HG03571 (cell line): ENCODE data around the gene SMARCD1.

Experiments used
- ATAC-seq: cut with Tn5 transposase; IDR thresholded peaks from one replicate; pipeline ENCODE4 v1.9.1; 2021; ENCODE audit not compliant: unreplicated experiment

The SMARCD1 gene

DNA sequence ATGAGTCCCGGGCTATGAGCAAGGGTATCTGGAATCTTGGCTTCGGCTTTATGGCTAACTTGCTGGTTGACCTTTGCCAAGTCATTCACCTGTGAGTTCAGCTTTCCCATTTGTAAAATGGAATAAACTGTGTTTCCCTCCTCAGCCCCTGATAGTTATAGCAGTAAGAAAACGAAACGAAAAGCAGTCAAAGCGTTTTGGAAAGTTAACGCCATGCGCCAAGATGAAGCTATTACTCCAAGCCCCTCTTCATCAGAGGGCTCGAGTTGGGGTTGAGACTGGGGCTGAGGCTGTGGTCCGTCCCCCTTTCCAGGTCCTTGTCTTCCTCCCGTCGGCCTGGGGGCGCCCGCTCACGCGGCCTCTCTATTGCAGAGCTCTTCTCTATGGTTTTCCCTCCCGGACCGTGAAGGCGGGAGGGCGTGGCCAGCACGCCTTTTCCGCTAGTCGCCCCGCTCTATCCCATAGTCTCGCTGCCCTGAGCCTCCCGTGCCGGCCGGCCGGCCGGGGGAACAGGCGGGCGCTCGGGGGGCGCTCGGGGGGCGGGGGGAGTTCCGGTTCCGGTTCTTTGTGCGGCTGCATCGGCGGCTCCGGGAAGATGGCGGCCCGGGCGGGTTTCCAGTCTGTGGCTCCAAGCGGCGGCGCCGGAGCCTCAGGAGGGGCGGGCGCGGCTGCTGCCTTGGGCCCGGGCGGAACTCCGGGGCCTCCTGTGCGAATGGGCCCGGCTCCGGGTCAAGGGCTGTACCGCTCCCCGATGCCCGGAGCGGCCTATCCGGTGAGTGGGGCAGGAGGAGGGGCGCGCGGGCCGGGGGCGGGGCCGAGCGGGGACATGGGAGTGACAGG, at the start of gene SMARCD1:
SMARCD1 (plus strand) TSS at position 568 of the 840 bp plus-strand sequence; CDS start at position 596, 28 bp downstream.
- ATAC-seq: peak; percentile 79

DNA sequence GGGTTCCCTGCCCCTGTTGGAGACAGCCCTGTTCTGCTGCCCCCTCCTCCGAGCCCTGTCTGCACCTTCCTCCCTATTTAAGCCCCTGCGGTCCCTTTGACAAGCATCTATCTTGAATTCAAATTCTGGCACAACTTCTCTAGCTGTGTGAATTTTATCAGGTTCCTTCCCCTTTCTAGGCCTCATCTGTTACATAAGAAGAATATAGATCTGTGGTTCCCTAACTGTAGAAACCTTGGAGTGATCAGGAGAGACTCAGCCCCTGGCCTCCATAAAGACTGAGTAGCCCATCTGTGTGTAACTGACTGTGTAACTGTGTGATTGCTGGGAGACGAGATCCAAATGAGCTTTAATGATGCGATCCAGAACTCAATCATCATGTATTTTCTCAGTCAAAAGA, 46.8 kb upstream of the SMARCD1 start:
- ATAC-seq: no peak

DNA sequence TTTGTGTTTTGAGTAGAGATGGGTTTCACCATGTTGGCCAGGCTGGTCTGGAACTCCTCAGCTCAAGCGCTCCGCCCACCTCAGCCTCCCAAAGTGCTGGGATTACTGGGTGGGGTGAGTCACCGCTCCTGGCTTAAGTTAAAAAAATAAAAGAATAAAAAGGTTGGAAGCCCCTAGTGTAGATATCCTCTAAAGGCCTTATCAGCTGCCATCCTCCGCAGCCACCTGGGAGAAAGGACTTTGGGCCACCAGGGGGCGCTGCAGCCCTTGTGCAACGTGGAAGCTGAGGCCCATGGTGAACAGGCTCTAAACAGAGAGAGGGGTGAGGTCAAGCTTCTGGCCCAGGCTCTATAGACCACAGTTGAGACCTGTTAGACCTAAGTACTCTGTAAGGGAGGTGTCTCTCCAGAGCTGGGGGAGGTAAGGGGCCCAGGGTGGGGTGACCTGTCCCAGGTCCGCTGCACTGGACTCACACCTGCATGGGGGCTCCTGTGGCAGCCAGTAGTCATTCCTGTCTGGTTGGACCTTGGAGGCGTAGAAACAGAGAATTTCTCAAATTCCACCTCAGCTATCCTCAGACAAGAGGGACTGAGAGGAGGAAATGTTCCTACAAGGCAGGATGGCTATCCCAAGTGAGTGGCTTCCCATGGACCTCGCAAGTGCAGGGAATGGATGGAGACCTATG, 45.8 kb upstream of the SMARCD1 start:
- ATAC-seq: no peak

DNA sequence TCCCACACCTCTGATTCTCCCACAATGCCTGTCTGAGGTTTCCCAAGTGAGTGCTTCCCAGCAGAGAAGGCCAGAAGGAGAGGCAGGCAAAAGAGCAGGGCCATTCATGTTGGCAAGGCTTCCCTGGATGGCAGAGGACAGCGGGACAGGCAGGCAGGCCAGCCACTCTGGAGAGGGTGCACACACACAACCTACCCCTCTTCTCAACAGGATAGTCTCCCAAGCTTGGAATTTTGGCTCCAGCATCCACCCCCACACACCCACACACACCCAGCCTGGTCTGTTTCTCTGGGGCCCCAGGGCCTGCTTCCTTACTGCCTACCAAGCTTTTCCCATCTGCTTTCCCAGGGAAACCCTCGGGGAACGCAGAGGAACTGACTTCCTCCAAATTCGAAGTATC, 44.5 kb upstream of the SMARCD1 start:
- ATAC-seq: no peak

DNA sequence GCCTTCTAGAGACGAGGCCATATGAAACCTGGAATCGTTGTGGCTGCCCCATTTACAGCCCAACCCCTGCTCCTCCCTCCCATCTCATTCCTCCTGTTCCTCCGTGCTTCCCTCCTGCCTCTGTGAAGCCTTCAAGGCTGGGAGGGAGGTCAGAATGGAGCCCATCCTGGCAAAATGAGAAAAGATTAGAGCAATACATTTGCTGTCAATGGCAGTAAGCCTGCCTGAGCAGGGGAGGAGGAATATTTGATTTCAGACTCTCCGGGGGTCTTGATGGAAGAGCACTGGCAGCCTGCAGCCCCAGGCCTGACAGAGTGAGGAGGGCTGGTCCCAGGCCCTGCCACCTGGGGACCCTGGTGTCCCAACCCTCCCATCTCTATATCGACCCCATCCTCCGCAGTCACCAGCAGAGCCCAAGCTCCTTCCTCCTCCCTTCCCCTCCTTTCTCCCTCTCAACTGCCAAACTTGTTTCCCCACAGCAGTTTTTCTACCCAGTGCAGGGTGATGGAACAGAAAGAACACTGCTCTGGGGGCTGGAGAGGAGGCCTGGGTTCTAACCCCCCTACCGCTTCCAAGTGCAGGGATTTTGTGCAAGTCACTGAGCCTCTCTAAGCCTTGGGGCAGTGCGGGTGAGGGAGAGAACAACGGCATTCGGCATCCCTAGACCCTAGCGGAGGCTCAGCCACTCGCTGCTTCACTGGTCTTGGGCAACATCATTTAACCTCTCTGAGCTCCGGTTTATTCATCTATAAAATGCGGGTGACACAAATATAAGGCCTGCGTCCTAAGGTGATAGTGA, 43.9 kb upstream of the SMARCD1 start:
- ATAC-seq: no peak

DNA sequence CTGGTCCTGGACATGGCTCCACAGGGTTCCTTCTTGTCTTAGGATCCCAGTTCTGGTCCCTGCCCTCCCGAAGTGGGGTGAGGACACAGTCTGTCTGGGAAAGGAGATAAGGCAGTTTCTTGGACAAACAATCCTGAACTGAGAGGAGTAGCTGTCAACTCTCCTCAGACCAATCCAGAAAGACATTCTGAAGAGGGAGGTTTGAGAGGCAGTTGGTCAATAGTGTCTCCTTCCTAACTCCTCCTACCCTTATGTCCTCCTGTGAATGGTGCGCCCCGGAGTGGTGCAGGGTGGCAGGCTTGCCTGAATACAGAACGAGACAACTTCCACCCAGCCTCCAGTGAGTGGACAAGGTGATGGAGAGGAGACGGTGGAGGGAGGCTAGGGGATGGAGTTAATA, 43.2 kb upstream of the SMARCD1 start:
- no peak for ATAC-seq

DNA sequence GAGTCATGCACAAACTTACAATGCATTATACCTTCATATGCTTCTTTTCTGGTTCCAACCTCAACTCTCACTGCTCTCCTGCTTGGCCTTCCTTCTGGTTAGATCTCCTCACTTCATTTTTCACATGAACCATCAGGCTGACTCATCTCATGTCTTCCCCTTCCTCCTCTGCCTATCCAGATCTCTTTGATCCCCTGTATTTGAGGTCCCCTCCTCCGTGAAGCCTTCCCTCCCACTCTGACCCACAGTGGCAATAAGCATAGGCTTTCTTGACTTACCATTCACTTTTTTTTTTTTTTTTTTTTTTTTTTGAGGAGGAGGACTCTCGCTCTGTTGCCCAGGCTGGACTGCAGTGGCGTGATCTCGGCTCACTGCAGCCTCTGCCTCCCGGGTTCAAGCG, 42.4 kb upstream of the SMARCD1 start:
- no peak for ATAC-seq

DNA sequence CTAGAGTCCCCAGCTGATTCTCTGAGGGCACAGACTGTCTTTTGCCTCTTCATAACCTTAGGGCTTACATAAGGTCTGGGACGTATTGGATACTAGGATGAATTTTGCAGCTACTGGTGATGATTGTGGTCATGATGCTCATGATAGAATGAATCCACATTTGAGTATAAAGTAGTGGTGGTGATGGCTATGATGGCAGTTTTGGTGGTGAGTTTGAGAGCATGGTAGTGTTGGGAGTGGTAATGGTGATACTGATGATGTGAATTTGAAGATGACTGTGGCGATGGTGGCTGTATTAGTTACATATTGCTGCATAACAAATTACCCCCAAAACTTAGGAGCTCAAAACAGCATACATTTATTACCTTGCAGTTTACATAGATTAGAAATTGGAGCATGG, 41.8 kb upstream of the SMARCD1 start:
- no peak for ATAC-seq

DNA sequence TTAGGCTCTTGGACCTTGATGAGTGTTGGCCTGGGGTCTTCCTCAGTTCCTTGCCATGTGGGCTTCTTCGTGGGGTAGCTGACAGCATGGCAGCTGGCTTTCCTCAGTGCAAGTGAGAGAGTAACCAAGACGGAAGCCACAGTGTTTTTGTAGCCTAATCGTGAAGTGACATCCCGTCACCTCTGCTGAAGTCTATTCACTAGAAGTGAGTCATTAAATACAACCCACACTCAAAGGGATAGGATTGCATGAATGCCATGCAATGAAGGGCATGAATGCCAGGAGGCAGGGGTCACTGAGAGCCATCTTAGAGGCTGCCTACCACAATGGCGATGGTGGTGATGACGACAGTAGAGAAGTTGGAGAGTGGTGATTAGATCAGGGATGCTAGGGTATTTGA, 41.3 kb upstream of the SMARCD1 start:
- no peak for ATAC-seq

DNA sequence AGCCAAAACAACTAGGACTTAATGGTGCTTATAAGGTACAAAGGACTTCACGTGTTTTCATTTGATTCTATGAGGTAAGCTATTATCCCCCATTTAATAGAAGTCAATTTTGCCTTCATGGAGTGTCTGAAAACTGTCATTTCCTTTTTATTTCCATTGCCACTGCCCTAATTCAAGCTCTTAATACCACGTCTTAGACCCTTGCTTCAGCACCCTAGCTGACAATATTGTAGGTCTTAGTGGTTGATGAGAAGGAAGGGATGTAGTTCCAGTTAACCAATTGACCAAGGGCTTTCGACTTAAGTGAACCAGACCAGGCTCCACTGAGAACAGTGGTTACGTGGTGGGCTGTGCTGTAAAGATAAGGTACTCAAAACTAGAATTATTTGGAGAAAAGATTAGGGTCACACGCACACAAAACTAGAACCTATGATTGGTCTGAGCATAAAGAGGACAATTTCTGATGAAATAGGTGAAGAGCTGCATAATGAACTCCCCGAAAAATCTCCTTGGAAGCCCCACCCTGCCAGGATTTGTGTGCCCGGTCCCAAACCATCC, 37.4 kb upstream of the SMARCD1 start:
- ATAC-seq: no peak

DNA sequence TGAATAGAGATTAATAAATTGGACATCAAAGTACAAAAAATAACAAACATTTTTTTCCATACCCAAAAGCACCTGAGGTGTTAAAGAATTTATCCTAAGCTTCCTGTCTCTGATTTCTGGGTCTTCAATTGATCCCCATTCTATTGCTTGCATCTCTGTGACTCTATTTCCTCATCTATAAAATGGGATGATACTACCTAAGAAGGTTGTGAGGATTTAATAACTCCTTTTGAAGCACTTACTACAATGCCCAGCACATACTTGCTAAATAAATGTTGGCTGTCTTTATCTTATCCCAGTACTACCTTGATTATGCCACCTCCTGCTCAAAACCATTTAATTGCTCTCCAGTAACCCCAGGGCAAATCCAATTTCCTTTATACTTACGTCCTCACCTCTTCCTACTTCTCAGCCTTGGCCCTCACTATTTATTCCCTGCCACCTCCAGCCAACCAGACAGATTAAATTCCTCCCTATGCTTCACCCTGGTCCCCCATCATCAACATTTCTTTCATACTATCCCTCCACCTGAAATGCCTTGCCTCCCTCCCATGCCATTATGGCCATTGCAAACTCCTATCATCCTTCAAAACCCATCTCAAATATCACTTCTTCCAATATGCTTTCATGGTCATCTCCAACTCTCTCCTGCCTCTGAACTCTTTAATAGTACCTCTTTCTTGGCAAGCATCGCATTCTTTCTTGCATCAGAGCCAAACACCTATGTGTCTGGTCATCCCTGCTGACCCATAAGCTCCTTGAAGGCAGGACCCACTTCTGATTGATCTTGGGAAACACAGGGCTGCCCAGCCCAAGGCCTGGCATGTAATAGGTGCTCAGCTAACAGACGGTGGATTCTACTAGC, 35.7 kb upstream of the SMARCD1 start:
- ATAC-seq: no peak

DNA sequence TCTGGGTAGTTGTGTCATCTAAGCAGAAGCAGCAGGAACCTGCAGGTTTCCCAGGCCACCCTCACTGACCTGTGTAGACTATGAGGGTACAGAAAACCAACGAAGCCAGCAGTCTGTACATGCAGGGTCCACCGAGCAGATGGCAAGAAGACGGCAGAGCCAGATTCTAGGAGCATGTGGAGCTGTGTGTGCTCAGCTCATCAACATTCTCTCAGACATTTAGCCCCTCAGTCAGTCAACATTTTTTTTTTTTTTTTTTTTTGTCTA, 35.1 kb upstream of the SMARCD1 start:
- no peak for ATAC-seq

DNA sequence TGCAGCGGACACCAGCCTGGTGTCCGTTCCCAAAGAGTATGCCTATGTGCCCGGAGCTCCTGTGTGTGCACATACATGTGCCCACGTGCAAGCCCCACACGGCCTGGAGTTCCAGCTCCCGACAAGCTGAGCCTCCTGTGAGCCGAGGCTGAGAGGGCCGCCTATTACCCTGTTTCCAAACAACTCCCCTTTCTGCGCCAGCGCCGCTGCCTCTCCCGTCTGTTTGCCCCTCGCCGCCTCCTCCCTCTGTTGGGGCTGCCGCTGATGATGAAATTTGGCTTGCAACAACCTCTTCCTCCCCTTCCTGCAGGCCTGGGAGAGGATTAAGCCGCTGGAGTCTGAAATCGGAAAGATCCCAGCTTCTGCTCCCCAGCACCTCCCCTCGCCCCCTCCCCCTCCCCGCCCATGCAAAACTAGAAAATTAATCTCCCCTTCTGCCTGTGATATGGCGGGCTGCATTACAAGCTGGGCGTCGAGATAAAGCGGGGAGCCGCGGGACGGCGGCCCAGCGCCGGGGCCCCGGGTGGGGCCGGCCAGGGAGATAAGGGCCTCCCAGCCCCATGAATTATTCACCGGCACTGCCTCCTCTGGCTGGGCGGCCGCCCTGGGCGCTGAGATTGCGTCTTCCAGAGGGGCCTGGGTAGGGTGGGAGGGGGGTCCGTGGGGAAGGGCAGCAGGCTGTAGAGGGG, 34.6 kb upstream of the SMARCD1 start:
- ATAC-seq: no peak

DNA sequence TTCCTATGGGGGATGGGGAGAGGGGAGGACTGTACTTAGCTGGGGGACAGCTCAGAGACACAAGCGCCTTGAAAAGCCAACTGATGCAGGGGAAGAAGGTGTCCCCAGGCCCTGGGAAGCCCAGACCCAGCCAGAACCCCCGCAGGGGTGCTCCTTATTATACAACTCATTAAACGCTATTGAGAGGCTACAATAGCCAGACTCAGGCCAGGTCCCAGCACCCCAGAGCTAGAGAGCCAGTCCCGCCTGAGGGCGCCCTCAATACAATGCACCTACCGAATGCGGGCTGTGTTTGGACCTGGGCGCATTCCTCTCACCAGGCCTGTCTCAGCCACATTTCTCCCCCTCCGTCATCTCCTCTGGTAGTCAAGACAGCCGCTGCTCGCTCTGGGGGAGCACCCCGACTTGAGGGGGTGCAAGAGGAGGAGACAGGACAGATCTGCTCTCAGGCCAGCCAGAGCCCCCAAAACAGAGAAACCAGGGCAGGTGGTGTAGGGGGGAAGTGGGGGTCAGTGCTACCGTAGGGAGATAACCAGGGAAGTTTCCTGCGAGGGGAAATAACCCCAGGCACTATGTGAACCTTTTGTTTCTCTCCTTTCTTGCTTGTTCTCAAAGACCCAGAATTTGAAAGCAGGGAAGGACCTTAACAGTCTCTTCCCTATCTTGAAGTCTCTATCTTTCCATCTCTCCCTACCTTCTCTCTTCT, 33.9 kb upstream of the SMARCD1 start:
- no peak for ATAC-seq

DNA sequence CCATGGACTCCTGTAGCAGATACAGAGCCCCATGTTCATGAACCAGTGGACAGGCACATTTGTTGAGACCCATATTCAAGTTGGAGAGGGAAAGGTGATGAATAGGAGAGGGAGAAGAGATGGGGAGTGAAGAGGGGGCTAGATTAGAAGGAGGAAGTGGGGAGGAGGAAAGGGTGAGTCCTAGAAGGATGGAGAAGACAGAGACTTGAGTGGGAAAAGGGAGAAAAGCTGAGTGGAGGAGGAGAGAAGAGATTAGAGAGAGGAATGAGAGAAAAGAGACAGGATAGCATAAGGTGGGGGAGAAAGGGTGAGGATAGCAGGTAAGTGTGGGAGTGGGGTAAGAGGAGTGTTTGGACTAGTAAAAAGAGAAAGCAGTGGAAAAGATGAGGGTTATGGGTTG, 32.6 kb upstream of the SMARCD1 start:
- no peak for ATAC-seq

DNA sequence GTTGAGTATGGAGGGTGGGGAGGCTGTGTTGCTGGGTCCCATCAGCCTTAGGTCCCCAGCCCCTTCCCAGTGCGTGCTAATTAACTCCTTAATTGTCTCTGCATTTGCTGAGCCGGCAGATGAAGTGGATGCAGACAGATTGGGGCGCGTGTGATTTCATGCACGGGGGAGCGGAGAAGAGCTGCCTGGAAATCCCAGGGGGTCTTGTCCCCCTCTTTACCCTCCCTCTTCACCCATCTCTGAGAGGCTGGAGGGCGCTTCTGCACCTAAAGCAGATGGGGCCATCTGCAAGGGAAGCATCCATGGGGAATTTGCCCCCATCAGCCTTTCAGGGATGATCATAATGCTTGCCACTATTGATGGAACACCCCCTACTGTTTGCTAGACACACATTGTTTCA, 32.2 kb upstream of the SMARCD1 start:
- no peak for ATAC-seq

DNA sequence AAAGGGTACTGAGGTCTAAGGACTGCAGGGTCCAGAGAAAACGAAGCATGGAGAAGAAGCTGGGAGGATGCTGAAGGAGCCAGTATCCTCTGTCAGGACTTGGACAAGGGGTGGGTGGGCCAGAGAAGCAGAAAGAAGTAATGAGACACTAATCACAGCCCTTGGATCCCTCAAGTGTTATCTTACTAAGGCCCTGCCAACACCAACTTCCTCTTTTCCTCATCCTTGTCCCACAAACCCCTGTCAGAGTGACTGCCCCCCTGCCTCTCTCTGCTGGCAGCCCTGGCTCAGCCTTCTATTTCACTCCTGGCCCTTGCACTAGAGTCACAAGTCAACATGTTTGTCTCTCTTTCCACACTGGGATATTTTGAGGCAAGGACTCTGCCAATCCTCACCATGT, 31.6 kb upstream of the SMARCD1 start:
- no peak for ATAC-seq

DNA sequence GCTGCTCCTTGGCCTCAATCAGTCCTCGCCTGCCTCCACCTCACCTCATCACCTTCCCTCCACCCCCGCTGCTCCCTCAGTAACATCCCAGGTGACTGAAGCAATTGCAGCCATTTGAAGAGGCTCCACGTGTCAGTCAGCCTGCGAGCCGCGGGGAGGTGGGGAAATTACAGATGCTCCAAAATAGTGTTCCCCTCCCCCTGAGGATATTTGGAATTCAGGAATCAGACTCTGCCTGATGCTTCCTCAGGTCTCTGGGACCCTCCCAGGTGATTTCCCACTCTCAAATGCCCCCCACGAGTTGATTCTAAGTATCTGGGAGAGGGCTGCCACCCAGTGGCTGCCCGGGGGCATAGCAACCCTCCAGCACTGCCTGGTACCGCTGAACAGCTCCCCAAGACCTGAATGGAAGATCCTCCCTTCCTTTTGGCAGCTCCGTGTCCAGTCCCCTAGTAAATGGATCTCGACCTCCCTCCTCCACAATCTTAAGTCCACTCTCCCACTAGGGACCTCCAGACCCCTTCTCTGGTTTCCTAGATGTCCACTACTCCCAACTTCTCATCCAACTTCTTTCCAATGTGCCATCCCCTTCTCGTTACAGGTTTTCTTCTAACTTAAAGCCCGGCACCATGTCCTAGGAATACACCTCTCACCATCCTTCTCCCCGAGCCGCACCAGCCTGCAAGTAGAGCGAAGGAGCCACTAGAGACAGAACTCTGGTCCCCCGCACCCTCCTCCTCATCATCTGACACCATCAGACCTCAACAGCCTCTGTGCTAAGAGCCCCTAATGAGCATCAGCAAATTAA, 29.1 kb upstream of the SMARCD1 start:
- no peak for ATAC-seq

DNA sequence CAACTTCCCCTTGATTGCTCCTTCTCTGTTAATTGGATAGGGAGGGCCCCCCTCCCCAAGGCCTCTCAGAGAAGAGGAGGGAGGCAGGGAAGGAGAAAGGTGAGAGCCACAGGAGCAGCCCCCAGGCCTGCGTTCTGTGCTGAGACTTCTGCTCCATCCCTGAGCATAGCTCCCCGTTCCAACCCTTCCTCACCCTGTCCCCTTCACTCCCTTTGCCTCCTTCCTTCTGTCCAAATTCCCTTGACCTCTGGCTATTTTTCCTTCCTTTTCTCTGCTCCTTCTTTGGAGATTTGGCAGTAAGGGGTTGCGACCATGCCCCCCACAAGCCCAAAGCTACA, 28.5 kb upstream of the SMARCD1 start:
- no peak for ATAC-seq
